ENCODE results near the gene LMCD1. TPM values are rescaled to one million over a fixed set of nuclear protein-coding genes. Genes with fewer than 3 reads are reported as not detected.

LMCD1 gene
- total and polyA plus RNA-seq, 2 of the 4 experiments (the other 2 are of a cell fraction) = 50.0 to 53.8 TPM

DNA sequence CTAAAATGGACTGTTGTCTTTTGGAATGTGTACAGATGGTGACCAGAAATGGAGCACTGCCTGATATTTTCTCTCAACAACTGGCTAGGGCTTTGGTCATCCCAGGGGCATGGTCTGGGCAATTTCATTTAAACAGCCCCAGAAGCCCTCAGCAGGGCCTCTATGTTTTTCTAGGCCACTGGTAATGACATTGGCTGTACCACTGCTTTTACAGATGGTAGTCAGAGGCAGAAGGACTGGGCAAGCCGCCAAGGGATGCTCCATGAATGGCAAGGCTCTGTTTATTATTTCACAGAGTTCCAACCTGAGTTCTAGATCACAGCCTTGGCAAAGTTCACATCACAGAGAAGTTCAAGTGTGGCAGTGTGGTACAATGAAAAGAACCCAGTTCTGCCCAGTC, 37.0 kb upstream of the LMCD1 start (continued):
- TF ChIP-seq MAFK (IDR thresholded peaks at IDR 0.05; ENCODE audit: low read depth, low read length) = no peak
- no peak for TF ChIP-seq POLR2A (IDR thresholded peaks at IDR 0.05; ENCODE audit: low read depth, low read length)
- TF ChIP-seq CHD1 (IDR thresholded peaks at IDR 0.05; ENCODE audit: low read depth, low read length) = no peak
- no peak for TF ChIP-seq RAD21 (IDR thresholded peaks at IDR 0.05; ENCODE audit: low read length)
- TF ChIP-seq MAZ (IDR thresholded peaks at IDR 0.05; ENCODE audit: borderline replicate concordance, low read depth, low read length) = no peak
- no peak for TF ChIP-seq NFE2L2 (IDR thresholded peaks at IDR 0.05; ENCODE audit: low read depth, low read length)

- no peak for DNase-seq
- no peak overlapping the region for H2AK5ac ChIP-seq (ENCODE audit: low read depth, low read length)
- intact Hi-C loops (cut with micrococcal nuclease) (no loop called here), dilution Hi-C loops (cut with HindIII; ENCODE audit: low sequenced_read_pairs, unreplicated experiment) (no loop called here), in situ Hi-C loops (cut with MboI; ENCODE audit: low sequenced_read_pairs) (loop anchor here (25.0 kb wide), 1 partner anchor 871 kb away; no protein-coding TSS in a partner anchor)
- H3K9me3 ChIP-seq (ENCODE audit: control insufficient read depth, insufficient read depth, low read length) = no peaks in the 10 kb centered on the region
- no peak overlapping the region for H2AFZ ChIP-seq (replicated peaks; ENCODE audit: low read length, poor library complexity)
- POLR2A ChIA-PET (ENCODE audit: unreplicated experiment) = no interaction called here
- no peak overlapping the region for H2BK5ac ChIP-seq (ENCODE audit: low read depth, low read length, poor library complexity, severe bottlenecking)
- no peaks in the 10 kb centered on the region for H4K20me1 ChIP-seq (ENCODE audit: insufficient read depth, low read length)
- H3K36me3 ChIP-seq (ENCODE audit: control insufficient read depth, insufficient read depth, low read length) = no peaks in the 10 kb centered on the region
- ATAC-seq (ENCODE audit: low read depth) = no peak
- no peaks in the 10 kb centered on the region for H3K9me1 ChIP-seq (ENCODE audit: insufficient read depth, low read length)
- H2BK20ac ChIP-seq (ENCODE audit: low read depth, low read length) = no peak overlapping the region
- H3K4me2 ChIP-seq (ENCODE audit: low read depth, low read length) = no peak overlapping the region
- H4K5ac ChIP-seq (ENCODE audit: low read depth, low read length) = no peak overlapping the region
- no peak overlapping the region for H3K4ac ChIP-seq (ENCODE audit: low read depth, low read length)
- CTCF ChIA-PET = no interaction called here
- no peak overlapping the region for H2AK9ac ChIP-seq (replicated peaks; ENCODE audit: low read depth, low read length, poor library complexity)
- H3K23ac ChIP-seq (ENCODE audit: low read depth, low read length) = no peak overlapping the region
- no CpG with 5 or more reads among the region's 1 CpG for WGBS, 2 experiments (ENCODE audit: extremely low coverage in 2 of 2, insufficient read length in 1 of 2)
- no peak overlapping the region for H3K4me3 ChIP-seq (ENCODE audit: insufficient read depth, low read depth, low read length)
- H3K27me3 ChIP-seq (ENCODE audit: control insufficient read depth, insufficient read depth, low read length) = no peaks in the 10 kb centered on the region; the same call in 1 of the 2 replicates
- H4K91ac ChIP-seq (ENCODE audit: insufficient read depth, low read depth, low read length) = no peak overlapping the region
- no peaks in the 10 kb centered on the region for H3K4me1 ChIP-seq (ENCODE audit: control insufficient read depth, insufficient read depth, low read length)
- H2BK15ac ChIP-seq (ENCODE audit: low read depth, low read length) = no peak overlapping the region
- H3K14ac ChIP-seq (replicated peaks; ENCODE audit: low read depth, low read length) = no peak overlapping the region
- H2BK120ac ChIP-seq (ENCODE audit: low read depth, low read length) = no peak overlapping the region
- BruUV-seq (replicated peaks) = no TSS peak
- no peak overlapping the region for H4K8ac ChIP-seq (ENCODE audit: low read depth in 2 of 2, low read length in 2 of 2)
- H3K27ac ChIP-seq (ENCODE audit: insufficient read depth, low read length) = no peak overlapping the region
- no peak overlapping the region for H3K18ac ChIP-seq (ENCODE audit: low read depth, low read length)
- no peak overlapping the region for H3K56ac ChIP-seq (ENCODE audit: extremely low read depth, insufficient read depth, low read length)
- H3K9ac ChIP-seq (ENCODE audit: low read depth, low read length) = no peak overlapping the region
- no peaks in the 10 kb centered on the region for H3K79me1 ChIP-seq (ENCODE audit: low read depth in 1 of 2, low read length in 2 of 2)
- no peak for TF ChIP-seq SMC3 (IDR thresholded peaks at IDR 0.05; ENCODE audit: low read depth, low read length)
- TF ChIP-seq, protein P1, sequence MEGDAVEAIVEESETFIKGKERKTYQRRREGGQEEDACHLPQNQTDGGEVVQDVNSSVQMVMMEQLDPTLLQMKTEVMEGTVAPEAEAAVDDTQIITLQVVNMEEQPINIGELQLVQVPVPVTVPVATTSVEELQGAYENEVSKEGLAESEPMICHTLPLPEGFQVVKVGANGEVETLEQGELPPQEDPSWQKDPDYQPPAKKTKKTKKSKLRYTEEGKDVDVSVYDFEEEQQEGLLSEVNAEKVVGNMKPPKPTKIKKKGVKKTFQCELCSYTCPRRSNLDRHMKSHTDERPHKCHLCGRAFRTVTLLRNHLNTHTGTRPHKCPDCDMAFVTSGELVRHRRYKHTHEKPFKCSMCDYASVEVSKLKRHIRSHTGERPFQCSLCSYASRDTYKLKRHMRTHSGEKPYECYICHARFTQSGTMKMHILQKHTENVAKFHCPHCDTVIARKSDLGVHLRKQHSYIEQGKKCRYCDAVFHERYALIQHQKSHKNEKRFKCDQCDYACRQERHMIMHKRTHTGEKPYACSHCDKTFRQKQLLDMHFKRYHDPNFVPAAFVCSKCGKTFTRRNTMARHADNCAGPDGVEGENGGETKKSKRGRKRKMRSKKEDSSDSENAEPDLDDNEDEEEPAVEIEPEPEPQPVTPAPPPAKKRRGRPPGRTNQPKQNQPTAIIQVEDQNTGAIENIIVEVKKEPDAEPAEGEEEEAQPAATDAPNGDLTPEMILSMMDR (conservative IDR thresholded peaks at IDR 0.05; ENCODE audit: low read depth, low read length) = no peak
- no peak for TF ChIP-seq BHLHE40 (IDR thresholded peaks at IDR 0.05; ENCODE audit: low read depth, low read length)
- no peak for TF ChIP-seq RFX5 (IDR thresholded peaks at IDR 0.05; ENCODE audit: low read depth, low read length)
- no peak for TF ChIP-seq POLR2A (IDR thresholded peaks at IDR 0.05; ENCODE audit: low read depth, low read length)
- TF ChIP-seq, protein P2, sequence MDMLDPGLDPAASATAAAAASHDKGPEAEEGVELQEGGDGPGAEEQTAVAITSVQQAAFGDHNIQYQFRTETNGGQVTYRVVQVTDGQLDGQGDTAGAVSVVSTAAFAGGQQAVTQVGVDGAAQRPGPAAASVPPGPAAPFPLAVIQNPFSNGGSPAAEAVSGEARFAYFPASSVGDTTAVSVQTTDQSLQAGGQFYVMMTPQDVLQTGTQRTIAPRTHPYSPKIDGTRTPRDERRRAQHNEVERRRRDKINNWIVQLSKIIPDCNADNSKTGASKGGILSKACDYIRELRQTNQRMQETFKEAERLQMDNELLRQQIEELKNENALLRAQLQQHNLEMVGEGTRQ (IDR thresholded peaks at IDR 0.05; ENCODE audit: low read depth, low read length) = no peak
- TF ChIP-seq CHD1 (IDR thresholded peaks at IDR 0.05; ENCODE audit: low read depth, low read length) = no peak
- TF ChIP-seq FOS (IDR thresholded peaks at IDR 0.05; ENCODE audit: low read depth, low read length) = no peak
- no peak for TF ChIP-seq RAD21 (IDR thresholded peaks at IDR 0.05; ENCODE audit: low read length)
- TF ChIP-seq CEBPB (IDR thresholded peaks at IDR 0.05; ENCODE audit: low read depth, low read length) = no peak
- TF ChIP-seq, protein P3, sequence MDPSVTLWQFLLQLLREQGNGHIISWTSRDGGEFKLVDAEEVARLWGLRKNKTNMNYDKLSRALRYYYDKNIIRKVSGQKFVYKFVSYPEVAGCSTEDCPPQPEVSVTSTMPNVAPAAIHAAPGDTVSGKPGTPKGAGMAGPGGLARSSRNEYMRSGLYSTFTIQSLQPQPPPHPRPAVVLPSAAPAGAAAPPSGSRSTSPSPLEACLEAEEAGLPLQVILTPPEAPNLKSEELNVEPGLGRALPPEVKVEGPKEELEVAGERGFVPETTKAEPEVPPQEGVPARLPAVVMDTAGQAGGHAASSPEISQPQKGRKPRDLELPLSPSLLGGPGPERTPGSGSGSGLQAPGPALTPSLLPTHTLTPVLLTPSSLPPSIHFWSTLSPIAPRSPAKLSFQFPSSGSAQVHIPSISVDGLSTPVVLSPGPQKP (IDR thresholded peaks at IDR 0.05; ENCODE audit: borderline replicate concordance, low read depth, low read length) = no peak
- no peak for TF ChIP-seq MAFK (IDR thresholded peaks at IDR 0.05; ENCODE audit: low read depth, low read length)
- no peak for TF ChIP-seq MAZ (IDR thresholded peaks at IDR 0.05; ENCODE audit: borderline replicate concordance, low read depth, low read length)
Measured at GRCh38 chr3:8466526-8466925, 35.1 kb upstream of the LMCD1 start.

Data from IMR-90 (cell line).